HAP-1 (cell line): ENCODE measurements around the gene ACP1.

Source experiments
- DNase-seq, 2 experiments: peaks; one replicate each; pipeline ENCODE4 v3.0.0-alpha.2; 2016 to 2020; ENCODE audit warnings: low spot score in 2 of 2
- H3K27me3 ChIP-seq: fragments of 250-450 bp; sonication (Bioruptor Pico); 2 replicates; pipeline ENCODE4 v1.5.1; 2020; ENCODE audit warnings: low read depth, mild to moderate bottlenecking, moderate library complexity
- H3K36me3 ChIP-seq: fragments of 250-450 bp; sonication (Bioruptor Pico); replicated peaks from 2 replicates; pipeline ENCODE4 v1.5.1; 2020; ENCODE audit warnings: mild to moderate bottlenecking
- H3K4me1 ChIP-seq: fragments of 250-450 bp; sonication (Bioruptor Pico); 2 replicates; pipeline ENCODE4 v1.5.1; 2020; ENCODE audit warnings: mild to moderate bottlenecking
- H3K4me3 ChIP-seq: fragments of 250-450 bp; sonication (Bioruptor Pico); 2 replicates; pipeline ENCODE4 v1.5.1; 2020; ENCODE audit warnings: mild to moderate bottlenecking, moderate library complexity
- H3K9me3 ChIP-seq: fragments of 250-450 bp; sonication (Bioruptor Pico); 2 replicates; pipeline ENCODE4 v1.5.1; 2020; ENCODE audit warnings: mild to moderate bottlenecking, moderate library complexity
- in situ Hi-C: fragments of 300-500 bp; cut with MboI; formaldehyde crosslinking; loops from 3 replicates; pipeline ENCODE4 v1.14.3; 2020; ENCODE audit warnings: low sequenced_read_pairs, inconsistent platforms, mixed read lengths

Gene ACP1

DNA sequence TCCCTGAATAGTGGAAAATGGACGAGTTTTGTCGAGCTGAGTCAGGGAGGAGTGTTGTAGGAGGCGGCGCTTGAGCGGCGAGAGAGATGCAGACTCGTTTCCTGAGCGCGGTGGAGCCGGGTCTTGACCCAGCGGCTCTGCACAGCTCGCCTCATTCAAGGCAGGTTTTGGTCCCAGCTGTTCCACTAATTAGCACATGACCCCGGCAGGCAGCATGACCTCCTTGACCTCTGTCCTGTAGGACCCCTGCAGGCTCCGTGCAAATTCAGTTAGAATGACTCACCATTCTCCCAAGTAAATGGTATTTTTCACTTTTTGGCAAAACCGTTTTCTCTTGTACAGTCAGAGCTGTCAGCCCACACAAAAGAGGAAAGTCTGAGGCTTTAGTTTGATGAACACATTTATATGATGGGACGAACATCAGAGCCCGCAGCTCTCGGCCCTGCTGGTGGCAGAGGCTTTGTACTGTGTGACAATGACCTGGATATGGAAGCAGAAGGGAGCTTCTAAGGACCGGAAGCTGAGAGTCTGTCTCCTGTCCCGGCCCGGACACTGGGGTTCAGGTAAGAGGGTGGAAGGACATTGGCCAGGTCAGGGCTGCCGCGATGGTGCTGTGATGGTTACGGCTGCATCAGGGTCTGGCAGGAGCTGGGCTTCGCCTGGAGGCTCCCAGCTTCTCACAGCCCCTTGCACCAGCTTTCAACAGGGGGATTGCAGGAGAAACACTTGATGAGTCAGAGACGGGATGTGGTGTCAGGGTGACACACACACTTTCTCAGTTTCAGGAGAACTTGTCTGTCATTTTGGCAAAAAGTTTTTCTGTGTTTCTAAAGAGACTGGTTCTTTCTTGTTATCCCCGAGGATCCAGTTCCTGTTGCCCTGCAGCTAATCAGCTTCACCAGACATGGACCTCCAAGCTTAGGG, 53.0 kb downstream of the ACP1 start:
- no peak for DNase-seq
- Histone ChIP-seq H3K36me3 (no peaks in the 10 kb centered on the region), H3K4me3 (no peak overlapping the region), H3K9me3 (no peaks in the 10 kb centered on the region), H3K4me1 (no peaks in the 10 kb centered on the region), H3K27me3 (no peaks in the 10 kb centered on the region)
- in situ Hi-C loops, result no loop called here

DNA sequence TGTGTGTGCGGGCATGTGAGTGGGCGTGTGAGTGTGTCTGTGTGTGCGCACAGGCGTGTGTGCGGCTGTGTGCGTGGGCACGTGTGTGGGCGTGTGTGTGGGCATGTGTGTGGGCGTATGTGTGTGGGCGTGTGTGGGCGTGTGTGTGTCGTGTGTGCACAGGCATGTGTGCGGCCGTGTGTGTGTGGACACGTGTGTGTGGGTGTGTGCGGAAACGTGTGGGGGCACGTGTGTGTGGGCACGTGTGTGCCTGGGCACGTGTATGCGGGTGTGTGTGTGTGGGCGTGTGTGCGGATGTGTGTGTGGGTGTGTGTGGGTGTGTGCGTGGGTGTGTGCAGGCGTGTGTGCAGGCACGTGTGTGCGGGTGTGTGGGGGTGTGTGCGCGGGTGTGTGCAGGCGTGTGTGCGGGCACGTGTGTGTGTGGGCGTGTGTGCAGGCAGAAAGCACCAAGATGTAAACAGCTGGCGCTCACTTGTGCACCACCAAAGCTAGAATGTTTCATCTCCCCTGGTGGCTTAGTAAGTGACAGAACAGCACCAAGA, 54.4 kb downstream of the ACP1 start:
- DNase-seq, result no peak
- Histone ChIP-seq H3K4me1 (no peaks in the 10 kb centered on the region), H3K36me3 (no peaks in the 10 kb centered on the region), H3K9me3 (no peaks in the 10 kb centered on the region), H3K27me3 (no peaks in the 10 kb centered on the region), H3K4me3 (no peak overlapping the region)
- in situ Hi-C loops, result no loop called here

DNA sequence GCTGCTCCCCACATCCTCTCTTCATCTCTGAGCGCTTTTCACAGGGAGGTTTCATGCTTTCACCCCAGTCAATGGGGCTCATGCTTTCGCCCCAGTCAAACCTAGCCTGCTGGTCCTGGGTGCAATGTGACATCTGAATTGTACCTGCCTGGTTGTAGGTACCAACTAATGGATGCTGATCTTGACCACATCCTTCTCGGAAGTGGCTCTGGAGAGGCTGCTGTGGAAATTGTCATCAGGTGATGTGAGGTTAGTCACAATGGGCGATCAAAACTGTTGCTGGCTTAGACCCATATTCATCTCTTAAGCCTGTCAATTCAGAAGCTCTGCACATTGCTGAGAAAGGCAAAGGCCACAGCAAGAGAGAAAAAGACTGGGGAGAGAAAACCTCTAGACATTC, 55.8 kb downstream of the ACP1 start:
- Histone ChIP-seq H3K4me1 (no peaks in the 10 kb centered on the region), H3K36me3 (no peaks in the 10 kb centered on the region), H3K4me3 (no peak overlapping the region), H3K9me3 (no peaks in the 10 kb centered on the region), H3K27me3 (no peaks in the 10 kb centered on the region)
- DNase-seq, result no peak
- in situ Hi-C loops, result no loop called here

DNA sequence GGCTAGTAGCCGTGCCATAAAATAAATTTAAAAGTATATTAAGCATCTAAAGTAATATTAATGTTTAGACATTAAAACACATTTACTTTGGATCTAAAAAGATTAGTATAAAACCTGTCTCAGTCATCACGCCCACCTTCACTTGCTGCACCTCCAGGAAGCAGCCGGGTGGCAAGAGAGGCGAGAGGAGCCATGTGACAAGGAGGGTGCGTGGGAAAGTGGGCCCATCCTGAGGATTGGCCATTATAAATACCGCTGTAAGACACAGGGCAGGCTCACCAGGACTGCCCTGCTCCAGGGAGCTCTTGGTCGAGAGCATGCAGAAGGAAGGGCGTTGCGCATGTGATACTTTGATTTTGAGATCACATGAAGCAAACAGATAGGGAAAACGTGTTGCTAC, 57.6 kb downstream of the ACP1 start:
- no peaks in the 10 kb centered on the region for H3K9me3 ChIP-seq
- DNase-seq, result no peak
- H3K4me3 ChIP-seq, result no peak overlapping the region
- H3K4me1 ChIP-seq, result no peaks in the 10 kb centered on the region
- no peaks in the 10 kb centered on the region for H3K27me3 ChIP-seq
- in situ Hi-C loops, result no loop called here
- H3K36me3 ChIP-seq, result no peaks in the 10 kb centered on the region

DNA sequence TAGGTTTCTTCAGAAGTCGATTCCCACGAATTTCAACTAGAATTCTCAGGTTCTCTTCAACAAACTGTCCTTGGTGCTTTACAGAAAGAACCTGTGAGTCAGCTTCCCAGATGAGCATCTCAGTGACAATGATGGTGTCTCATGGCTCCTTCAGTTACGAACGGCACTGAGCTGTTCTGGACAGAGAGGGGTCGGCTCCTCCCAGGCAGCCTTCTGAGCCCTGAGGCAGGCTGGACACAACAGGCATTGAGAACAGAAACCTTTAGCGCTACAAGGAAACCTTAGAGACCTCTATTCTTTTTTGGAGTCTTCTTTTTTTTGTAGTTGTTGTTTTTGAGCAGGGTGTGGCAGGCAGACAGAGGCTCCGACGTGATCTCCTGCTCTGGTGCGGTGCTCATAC, 58.3 kb downstream of the ACP1 start:
- no peaks in the 10 kb centered on the region for H3K27me3 ChIP-seq
- in situ Hi-C loops, result no loop called here
- H3K36me3 ChIP-seq, result no peaks in the 10 kb centered on the region
- no peak for DNase-seq
- H3K9me3 ChIP-seq, result no peaks in the 10 kb centered on the region
- no peak overlapping the region for H3K4me3 ChIP-seq
- no peaks in the 10 kb centered on the region for H3K4me1 ChIP-seq
